CD4-positive, alpha-beta T cell treated with Interleukin-17A for 1 hour (primary cell): ENCODE data around the gene CCDC194.
"Not testable (repeated sequence)": the region's sequence is repeated elsewhere in the genome, so short reads cannot be mapped to it uniquely, and the experiment has no call there.

Experiments used
- DNase-seq: peaks from one replicate; pipeline ENCODE4 v3.0.0-alpha.2; 2020

The CCDC194 gene

GRCh38 chr19:17365361-17365760, 28.6 kb downstream of the CCDC194 start:
- DNase-seq = no peak

DNA sequence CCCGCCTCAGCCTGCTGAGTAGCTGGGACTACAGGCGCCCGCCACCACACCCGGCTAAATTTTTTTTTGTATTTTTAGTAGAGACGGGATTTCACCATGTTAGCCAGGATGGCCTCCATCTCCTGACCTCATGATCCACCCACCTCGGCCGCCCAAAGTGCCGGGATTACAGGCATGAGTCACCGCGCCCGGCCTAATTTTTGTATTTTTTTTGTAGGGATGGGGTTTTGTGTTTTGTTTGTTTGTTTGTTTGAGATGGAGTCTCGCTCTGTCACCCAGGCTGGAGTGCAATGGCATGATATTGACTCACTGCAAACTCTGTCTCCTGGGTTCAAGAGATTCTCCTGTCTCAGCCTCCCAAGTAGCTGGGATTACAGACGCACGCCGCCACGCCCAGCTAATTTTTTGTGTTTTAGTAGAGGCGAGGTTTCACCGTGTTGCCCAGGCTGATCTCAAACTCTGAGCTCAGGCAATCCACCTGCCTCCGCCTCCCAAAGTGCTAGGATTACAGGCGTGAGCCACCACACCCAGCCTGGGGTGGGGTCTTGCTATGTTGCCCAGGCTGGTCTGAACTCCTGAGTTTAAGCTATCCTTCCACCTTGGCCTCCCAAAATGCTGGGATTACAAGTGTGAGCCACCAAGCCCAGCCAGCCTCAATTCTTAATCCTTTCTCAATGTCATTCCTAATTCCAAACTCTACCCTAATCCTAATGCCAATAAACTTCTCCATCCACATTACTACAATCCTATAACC, 30.0 kb downstream of the CCDC194 start:
- DNase-seq = not testable (repeated sequence)

DNA sequence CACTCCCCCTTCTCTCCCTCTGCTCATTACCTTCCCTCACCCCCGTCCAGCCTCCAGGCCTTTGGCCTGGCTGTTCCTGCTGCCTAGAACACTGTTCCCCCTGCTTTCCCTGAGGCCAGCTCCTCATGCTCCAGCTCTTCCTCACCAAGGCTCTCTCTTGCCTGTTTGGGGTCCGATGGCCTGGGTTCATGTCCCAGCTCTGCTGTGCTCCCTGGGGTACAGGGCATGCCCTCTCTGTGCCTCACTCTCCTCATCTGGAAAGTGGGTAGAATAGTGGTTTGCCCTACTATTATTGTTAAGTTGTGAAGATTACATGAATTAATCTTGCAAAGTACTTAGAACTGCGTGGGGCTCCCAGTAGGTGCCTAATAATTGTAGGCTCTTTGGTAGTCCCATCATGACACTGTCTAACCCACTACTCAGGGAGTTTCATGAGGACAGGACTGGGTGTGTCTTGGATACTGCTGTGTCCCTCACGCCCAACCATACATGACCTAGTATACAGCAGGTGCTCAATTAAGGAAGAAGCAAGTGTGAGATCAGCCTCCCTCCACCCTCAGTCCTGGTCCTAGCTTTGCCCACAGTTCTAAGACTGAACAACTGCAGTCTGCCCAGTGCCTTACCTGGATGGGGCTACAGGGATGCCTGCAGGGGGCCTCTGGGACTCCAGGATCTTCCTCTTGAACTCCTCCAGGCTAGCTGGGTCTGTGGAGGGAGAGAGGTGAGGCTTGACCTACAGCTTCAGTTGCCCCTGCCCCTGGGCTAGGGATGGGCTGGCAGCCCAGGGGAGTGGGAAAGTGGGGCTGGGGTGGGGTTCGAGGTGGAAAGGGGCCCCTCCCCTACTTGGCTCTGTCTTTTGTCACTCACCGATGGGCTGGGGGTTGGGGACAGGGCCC, 33.8 kb downstream of the CCDC194 start:
- DNase-seq = no peak

DNA sequence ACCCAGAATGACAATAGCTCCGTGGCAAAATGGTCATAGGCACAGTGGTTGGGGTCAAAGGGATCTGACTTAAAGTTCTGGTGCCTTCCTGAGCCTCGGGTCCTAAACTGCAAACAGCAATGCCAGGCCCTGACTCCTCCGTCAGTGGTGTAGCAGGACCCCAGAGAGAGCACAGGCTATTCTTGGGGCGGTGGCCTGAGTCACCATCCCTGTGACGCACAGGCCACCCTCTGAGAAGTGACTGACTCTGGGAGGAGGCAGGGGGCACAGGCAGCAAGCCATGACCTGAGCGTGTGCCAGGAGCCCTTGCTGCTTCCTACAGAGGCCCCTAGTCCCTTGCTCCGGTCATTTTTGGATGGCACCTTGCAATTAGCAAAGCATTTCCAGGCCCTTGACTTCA, 35.6 kb downstream of the CCDC194 start:
- no peak for DNase-seq

- DNase-seq = no peak
Observed at GRCh38 chr19:17357724-17358123, 36.3 kb downstream of the CCDC194 start.

DNA sequence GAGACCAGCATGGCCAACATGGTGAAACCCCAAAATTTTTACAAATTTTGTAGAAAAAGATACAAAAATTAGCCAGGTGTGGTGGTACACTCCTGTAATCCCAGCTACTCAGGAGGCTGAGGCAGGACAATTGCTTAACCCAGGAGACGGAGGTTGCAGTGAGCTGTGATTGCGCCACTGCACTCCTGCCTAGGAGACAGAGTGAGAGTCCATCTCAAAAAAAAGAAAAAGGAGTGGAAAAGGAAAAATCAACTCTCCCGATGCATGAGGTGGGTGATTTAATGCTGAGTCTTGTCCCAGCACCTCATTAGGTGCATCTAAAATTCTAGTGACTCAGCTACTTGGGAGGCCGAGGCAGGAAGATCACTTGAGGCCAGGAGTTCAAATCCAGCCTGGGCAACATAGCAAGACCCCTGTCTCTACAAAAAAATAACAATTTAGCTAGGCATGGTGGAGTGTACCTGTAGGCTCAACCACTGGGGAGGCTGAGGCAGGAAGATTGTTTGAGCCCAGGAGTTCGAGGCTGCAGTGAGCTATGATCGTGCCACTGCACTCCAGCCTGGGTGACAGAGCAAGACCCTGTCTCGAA, 36.8 kb downstream of the CCDC194 start:
- no peak for DNase-seq

DNA sequence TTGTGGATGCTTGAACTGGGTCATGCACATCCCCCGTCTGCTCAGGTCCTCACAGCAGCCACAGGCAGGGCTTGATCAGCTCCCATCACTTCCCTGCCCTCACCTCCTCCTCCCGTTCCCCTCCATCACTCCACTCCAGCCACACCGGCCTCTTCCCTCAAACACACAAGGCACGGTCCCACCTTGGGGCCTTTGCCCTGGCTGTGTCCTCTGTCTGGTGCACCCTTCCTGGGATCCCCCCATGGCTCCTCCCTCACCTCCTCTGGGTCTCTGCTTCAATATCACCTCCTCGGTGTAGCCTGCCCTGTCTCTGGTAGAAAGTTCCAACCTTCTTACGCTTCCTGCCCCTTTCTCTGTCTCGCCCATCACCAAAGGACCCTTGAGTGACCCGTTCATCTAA, 40.6 kb downstream of the CCDC194 start:
- DNase-seq = no peak

DNA sequence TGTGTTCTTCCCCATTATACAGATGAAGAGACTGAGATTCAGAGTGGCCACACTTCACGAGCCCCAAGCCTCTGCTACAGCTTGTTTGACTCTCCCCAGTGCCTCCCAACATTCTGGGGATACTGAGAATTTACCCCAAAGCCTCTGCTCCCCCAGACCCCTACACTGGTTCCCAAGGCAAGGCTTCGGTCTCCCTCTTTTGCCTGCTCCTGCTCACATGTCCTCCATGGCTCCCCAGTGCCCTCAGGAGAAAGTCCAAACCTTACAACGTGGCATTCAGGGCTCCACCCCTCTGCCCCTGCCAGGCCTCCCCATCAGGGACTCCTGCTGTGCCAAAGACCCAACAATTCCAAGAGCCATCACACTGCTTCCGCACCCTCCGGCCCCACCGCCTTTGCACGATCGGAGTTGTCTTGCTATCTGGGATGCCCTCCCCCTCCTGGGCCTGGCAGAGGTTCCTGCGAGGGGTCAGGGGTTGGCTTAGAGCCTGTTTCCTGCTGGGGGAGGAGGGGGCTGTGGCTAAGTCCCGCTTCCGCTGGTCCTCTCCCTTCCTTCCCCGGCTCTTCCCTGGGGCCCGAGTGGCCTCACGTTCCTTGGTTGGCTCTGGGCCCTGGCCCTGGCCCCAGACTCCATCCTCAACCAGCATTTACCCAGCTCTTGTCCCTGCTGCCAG, 41.3 kb downstream of the CCDC194 start:
- DNase-seq = no peak

DNA sequence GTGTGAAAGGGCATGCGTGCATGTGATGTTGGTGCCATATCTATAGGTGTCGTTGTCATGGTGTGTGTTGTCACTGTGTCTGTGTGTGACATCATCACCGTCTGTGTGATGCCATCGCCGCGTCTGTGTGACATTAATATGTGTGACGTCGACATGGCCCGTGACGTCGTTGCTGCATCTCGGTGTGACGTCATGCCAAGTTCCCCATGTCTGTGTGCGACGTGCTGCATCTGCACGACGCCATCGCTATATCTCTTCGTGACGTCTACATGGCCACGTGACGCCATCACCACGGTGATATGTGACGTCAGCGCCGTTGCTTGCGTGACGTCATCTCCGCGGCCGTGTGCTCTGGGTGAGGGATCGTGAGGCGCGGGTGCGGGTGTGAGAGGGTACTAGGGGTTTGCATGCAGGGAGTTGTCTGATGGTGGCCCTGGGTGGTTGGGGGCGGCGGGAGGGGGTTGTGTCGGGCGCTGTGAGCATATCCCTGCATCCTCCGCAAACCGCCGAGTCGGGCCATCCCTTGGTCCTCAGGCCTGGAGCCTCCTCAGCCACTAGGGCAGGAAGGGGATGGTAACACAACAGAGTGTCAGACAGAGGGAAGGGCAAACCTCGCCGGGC, 42.1 kb downstream of the CCDC194 start:
- DNase-seq = no peak

DNA sequence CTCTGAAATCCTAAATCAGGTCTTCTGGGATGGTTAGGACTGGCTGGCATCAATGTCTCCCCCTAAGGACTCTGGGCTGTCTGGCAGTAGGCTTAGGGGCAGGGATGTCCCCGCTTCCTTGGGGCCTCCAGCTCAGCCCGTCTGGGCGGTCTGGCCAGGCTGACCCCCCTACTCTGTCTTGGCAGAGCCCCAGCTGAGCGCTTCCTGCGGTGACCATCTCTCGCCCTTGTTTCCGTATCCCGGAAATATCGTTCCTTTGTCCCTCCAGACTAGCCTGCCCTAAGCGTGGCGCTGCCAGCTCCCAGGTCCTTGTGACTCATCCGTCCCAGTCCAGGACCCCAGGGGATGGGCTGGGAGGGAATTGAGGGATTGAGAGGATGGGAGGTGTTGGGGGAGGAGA, 45.3 kb downstream of the CCDC194 start:
- DNase-seq = no peak

DNA sequence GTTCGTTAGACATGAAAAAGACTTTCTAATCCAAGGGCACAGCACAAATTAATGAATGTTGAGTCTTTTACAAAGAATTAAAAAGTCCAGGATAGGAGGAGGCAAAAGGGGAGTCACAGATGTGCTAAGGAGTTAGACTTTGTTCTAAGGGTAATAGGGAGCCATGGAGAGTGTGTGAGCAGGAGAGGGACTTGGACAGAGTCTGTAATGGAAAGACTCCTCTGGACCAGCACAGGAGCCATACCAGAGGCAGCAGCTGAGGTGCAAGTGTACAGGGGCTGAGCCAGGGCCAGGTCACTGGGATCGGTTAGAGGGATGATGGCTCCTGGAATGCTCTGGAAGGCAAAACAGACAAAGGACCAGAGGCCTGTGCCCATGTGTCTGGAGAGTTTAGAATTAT, 46.1 kb downstream of the CCDC194 start:
- no peak for DNase-seq

- no peak for DNase-seq
Observed at GRCh38 chr19:17347361-17347760, 46.6 kb downstream of the CCDC194 start.

DNA sequence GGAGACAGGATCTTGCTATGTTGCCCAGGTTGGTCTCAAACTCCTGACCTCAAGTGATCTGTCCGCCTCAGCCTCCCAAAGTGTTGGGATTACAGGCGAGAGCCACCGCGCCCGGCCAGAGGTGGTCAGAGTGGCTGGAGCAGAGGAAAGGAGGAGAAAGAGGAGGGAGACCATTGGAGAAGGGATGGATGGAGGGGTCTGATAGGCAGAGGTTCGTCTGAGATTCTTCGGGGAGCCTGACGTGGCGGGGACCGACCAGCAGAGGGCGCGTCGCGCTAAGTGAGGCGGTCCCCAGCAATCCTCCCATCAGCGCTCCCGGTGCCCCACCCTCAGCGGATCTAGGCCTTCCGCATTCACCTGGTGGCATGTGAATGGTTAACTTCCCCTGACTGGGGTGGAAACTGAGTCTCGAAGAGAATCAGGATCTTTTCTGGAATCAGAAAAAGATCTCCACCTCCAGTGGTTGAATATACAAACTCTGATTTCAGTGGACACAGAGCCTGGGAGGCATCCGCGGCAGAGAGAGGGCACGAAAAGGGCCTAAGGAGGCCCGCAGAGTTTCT, 47.8 kb downstream of the CCDC194 start:
- peak; percentile 77 for DNase-seq

- no peak for DNase-seq
Observed at GRCh38 chr19:17341845-17342244, 52.2 kb downstream of the CCDC194 start.

DNA sequence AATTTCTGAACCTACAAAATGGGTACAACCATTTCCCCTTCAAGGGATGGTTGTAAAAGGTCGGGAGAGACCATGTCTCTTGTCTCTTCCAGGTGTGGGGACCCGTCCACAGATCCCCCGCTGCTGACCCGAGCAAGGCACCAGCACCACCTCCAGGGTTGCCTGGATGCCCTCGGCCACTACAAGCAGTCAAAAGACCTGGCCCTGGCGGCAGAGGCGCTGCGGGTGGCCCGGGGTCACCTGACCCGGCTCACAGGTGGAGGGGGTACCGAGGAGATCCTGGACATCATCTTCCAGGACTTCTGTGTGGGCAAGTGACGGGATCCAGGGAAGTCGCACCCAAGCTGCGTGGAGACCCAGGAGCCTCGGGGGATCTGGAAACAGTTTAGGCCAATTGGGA, 52.6 kb downstream of the CCDC194 start:
- no peak for DNase-seq

DNA sequence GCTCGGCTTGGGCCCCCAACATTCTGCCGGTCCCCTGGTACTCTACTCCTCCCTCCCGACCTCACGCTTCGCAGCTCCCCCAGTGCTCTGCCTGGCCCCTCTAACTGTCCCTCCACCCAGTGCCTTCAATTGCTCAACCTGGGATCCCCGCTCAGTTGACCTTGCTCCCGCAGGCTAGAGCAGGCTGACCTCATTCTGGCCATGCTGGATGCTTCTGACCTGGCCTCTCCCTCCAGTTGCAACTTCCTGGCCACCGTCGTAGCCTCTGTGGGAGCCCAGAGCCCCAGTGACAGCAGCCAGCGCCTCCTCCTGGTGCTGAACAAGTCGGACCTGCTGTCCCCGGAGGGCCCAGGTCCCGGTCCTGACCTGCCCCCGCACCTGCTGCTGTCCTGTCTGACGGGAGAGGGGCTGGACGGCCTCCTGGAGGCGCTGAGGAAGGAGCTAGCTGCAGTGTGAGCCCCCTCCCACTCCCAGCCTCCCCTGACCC, 53.1 kb downstream of the CCDC194 start:
- DNase-seq = no peak
